ENCODE measurements around the gene FAM236A.
"Not testable (repeated sequence)": the region's sequence is repeated elsewhere in the genome, so short reads cannot be mapped to it uniquely, and the experiment has no call there.

Gene FAM236A

GRCh38 chrX:72937906-72938305, at the start of gene FAM236A:
FAM236A (plus strand) TSS chrX:72938206; CDS start chrX:72938263, 57 bp downstream.
- DNase-seq (ENCODE audit: low read depth), result not testable (repeated sequence)

GRCh38 chrX:72889740-72890139, 48.3 kb upstream of the FAM236A start:
- not testable (repeated sequence) for DNase-seq (ENCODE audit: low read depth)

- DNase-seq (ENCODE audit: low read depth), result not testable (repeated sequence)
Observed at GRCh38 chrX:72912315-72912714, 25.7 kb upstream of the FAM236A start, which contains the start of gene FAM236C. FAM236C (plus strand) TSS chrX:72912615; CDS start chrX:72912715, 100 bp downstream.

- DNase-seq (ENCODE audit: low read depth), result not testable (repeated sequence)
Observed at GRCh38 chrX:72916096-72916495, 21.9 kb upstream of the FAM236A start.

- DNase-seq (ENCODE audit: low read depth), result not testable (repeated sequence)
Observed at GRCh38 chrX:72932283-72932682, 5.7 kb upstream of the FAM236A start.

- DNase-seq (ENCODE audit: low read depth), result not testable (repeated sequence)
Observed at GRCh38 chrX:72936455-72936854, 1.6 kb upstream of the FAM236A start.

- DNase-seq (ENCODE audit: low read depth), result not testable (repeated sequence)
Observed at GRCh38 chrX:72936882-72937455, 1.0 kb upstream of the FAM236A start.

- DNase-seq (ENCODE audit: low read depth), result not testable (repeated sequence)
Observed at GRCh38 chrX:72942272-72942671, 4.3 kb downstream of the FAM236A start.

- not testable (repeated sequence) for DNase-seq (ENCODE audit: low read depth)
Observed at GRCh38 chrX:72943035-72943818, 5.2 kb downstream of the FAM236A start.

- DNase-seq (ENCODE audit: low read depth), result not testable (repeated sequence)
Observed at GRCh38 chrX:72943819-72944169, 5.8 kb downstream of the FAM236A start, which contains the start of gene DMRTC1. DMRTC1 (minus strand) TSS chrX:72943837; CDS start chrX:72875694, 68,143 bp downstream.

GRCh38 chrX:72959971-72960370, 22.0 kb downstream of the FAM236A start:
- not testable (repeated sequence) for DNase-seq (ENCODE audit: low read depth)

- DNase-seq (ENCODE audit: low read depth), result not testable (repeated sequence)
Observed at GRCh38 chrX:72971859-72972258, 33.9 kb downstream of the FAM236A start.

GRCh38 chrX:72974885-72975284, 36.9 kb downstream of the FAM236A start:
- DNase-seq (ENCODE audit: low read depth), result not testable (repeated sequence)

GRCh38 chrX:72980894-72981469, 43.0 kb downstream of the FAM236A start:
- DNase-seq (ENCODE audit: low read depth), result not testable (repeated sequence)

All from stromal cell of bone marrow (primary cell).